RWPE2 (cell line): ENCODE data around the gene PDE6A.

ENCODE experiments used
- ATAC-seq: fragments of 200-7000 bp; cut with Tn5 transposase; 3 replicates; pipeline ENCODE4 v1.9.1; 2021; ENCODE audit warnings: low read depth
- DNase-seq: peaks from one replicate; pipeline ENCODE4 v3.0.0-alpha.2; 2020; ENCODE audit warnings: low spot score
- H3K27ac ChIP-seq: fragments of 450-650 bp; 2 replicates; pipeline ENCODE4 v1.5.1; 2017; ENCODE audit warnings: mild to moderate bottlenecking; ENCODE audit not compliant: poor library complexity, severe bottlenecking
- H3K27me3 ChIP-seq: fragments of 250-450 bp; sonication (Bioruptor Pico); 2 replicates; pipeline ENCODE4 v1.5.1; 2021; ENCODE audit warnings: mild to moderate bottlenecking, moderate library complexity; ENCODE audit not compliant: insufficient read depth, poor library complexity, severe bottlenecking
- H3K36me3 ChIP-seq: fragments of 250-450 bp; sonication (Bioruptor Pico); 2 replicates; pipeline ENCODE4 v1.5.1; 2020; ENCODE audit warnings: low read depth, mild to moderate bottlenecking, moderate library complexity
- H3K4me1 ChIP-seq: fragments of 250-450 bp; sonication (Bioruptor Pico); 2 replicates; pipeline ENCODE4 v1.5.1; 2021; ENCODE audit warnings: mild to moderate bottlenecking, moderate library complexity; ENCODE audit not compliant: insufficient read depth, poor library complexity, severe bottlenecking
- H3K4me3 ChIP-seq: fragments of 250-450 bp; sonication (Bioruptor Pico); 2 replicates; pipeline ENCODE4 v1.5.1; 2021; ENCODE audit warnings: mild to moderate bottlenecking, moderate library complexity; ENCODE audit not compliant: severe bottlenecking
- H3K9me3 ChIP-seq: fragments of 250-450 bp; sonication (Bioruptor Pico); 2 replicates; pipeline ENCODE4 v1.5.1; 2021; ENCODE audit warnings: mild to moderate bottlenecking, moderate library complexity; ENCODE audit not compliant: severe bottlenecking
- CTCF ChIP-seq: fragments of 450-650 bp; IDR thresholded peaks from one replicate; pipeline ENCODE4 v1.5.1; 2017; ENCODE audit warnings: mild to moderate bottlenecking, moderate library complexity; ENCODE audit not compliant: poor library complexity, severe bottlenecking

The PDE6A gene

GRCh38 chr5:149878371-149878770 lies 66.2 kb downstream of the PDE6A start:
- DNase-seq, result no peak

GRCh38 chr5:149873896-149874295 lies 70.7 kb downstream of the PDE6A start:
- Histone ChIP-seq H3K27ac (no peak overlapping the region), H3K4me1 (peaks cover 5% of the 10 kb centered on the region), H3K27me3 (no peaks in the 10 kb centered on the region), H3K36me3 (no peaks in the 10 kb centered on the region), H3K4me3 (no peak overlapping the region), H3K9me3 (no peaks in the 10 kb centered on the region)
- TF ChIP-seq CTCF, result no peak
- DNase-seq, result no peak
- ATAC-seq, result no peak

More at GRCh38 chr5:149878371-149878770, 66.2 kb downstream of the PDE6A start:
- Histone ChIP-seq H3K36me3 (no peaks in the 10 kb centered on the region), H3K27ac (no peak overlapping the region), H3K4me1 (peaks cover 5% of the 10 kb centered on the region), H3K27me3 (no peaks in the 10 kb centered on the region), H3K9me3 (no peaks in the 10 kb centered on the region), H3K4me3 (no peak overlapping the region)
- TF ChIP-seq CTCF, result no peak
- peak; percentile 46; the same call in 1 of the 3 replicates for ATAC-seq

- H3K27me3 ChIP-seq, result no peaks in the 10 kb centered on the region
- H3K4me1 ChIP-seq, result no peaks in the 10 kb centered on the region
- no peaks in the 10 kb centered on the region for H3K36me3 ChIP-seq
- no peak for ATAC-seq
- no peaks in the 10 kb centered on the region for H3K9me3 ChIP-seq
- no peak overlapping the region for H3K4me3 ChIP-seq
- no peak overlapping the region for H3K27ac ChIP-seq
- no peak for TF ChIP-seq CTCF
- DNase-seq, result no peak
These were observed 72.1 kb downstream of the PDE6A start for GRCh38 chr5:149872351-149873040.

GRCh38 chr5:149871471-149871870 lies 73.1 kb downstream of the PDE6A start:
- no peaks in the 10 kb centered on the region for H3K27me3 ChIP-seq
- DNase-seq, result no peak
- H3K36me3 ChIP-seq, result no peaks in the 10 kb centered on the region
- no peaks in the 10 kb centered on the region for H3K4me1 ChIP-seq
- no peak overlapping the region for H3K4me3 ChIP-seq
- no peaks in the 10 kb centered on the region for H3K9me3 ChIP-seq
- ATAC-seq, result no peak
- TF ChIP-seq CTCF, result no peak
- H3K27ac ChIP-seq, result no peak overlapping the region

GRCh38 chr5:149870697-149871096 lies 73.9 kb downstream of the PDE6A start:
- no peaks in the 10 kb centered on the region for H3K4me1 ChIP-seq
- H3K27ac ChIP-seq, result no peak overlapping the region
- ATAC-seq (no peak), DNase-seq (no peak)
- H3K27me3 ChIP-seq, result no peaks in the 10 kb centered on the region
- H3K4me3 ChIP-seq, result no peak overlapping the region
- H3K36me3 ChIP-seq, result no peaks in the 10 kb centered on the region
- H3K9me3 ChIP-seq, result peaks cover 3% of the 10 kb centered on the region
- TF ChIP-seq CTCF, result no peak
